Osteoblast (primary cell): ENCODE results near the gene LUC7L3. TPM values are rescaled to one million over a fixed set of nuclear protein-coding genes. Genes with fewer than 3 reads are reported as not detected.
"Not testable (repeated sequence)": the region's sequence is repeated elsewhere in the genome, so short reads cannot be mapped to it uniquely, and the experiment has no call there.

Experiments
- DNase-seq: peaks from one replicate; pipeline ENCODE4 v3.0.0; 2011; ENCODE audit warnings: low spot score, mixed read lengths; ENCODE audit not compliant: insufficient read length; ENCODE audit errors: missing footprints
- H2AFZ ChIP-seq: 2 replicates; pipeline ENCODE4 v1.6.0; 2011; ENCODE audit warnings: mild to moderate bottlenecking, low read length
- H3K27ac ChIP-seq: 2 replicates; pipeline ENCODE4 v1.5.1; 2011; ENCODE audit warnings: mild to moderate bottlenecking, low read depth, low read length, moderate library complexity
- H3K27me3 ChIP-seq: 2 replicates; pipeline ENCODE4 v1.6.0; 2012; ENCODE audit warnings: mild to moderate bottlenecking, control low read depth, inconsistent platforms, low read length, moderate library complexity; ENCODE audit not compliant: insufficient read depth
- H3K36me3 ChIP-seq: 2 replicates; pipeline ENCODE4 v1.5.1; 2011; ENCODE audit warnings: mild to moderate bottlenecking, low read length, control low read depth, moderate library complexity; ENCODE audit not compliant: insufficient read depth
- H3K4me1 ChIP-seq: 2 replicates; pipeline ENCODE4 v1.5.1; 2011; ENCODE audit warnings: mild to moderate bottlenecking, low read length, control low read depth, moderate library complexity; ENCODE audit not compliant: insufficient read depth
- H3K4me2 ChIP-seq: 2 replicates; pipeline ENCODE4 v1.6.0; 2011; ENCODE audit warnings: mild to moderate bottlenecking, low read length; ENCODE audit not compliant: insufficient read depth
- H3K4me3 ChIP-seq: fragments of 200-600 bp; sonication (generic); 3 replicates; pipeline ENCODE4 v1.5.1; 2012; ENCODE audit warnings: mild to moderate bottlenecking, low read length, inconsistent platforms; ENCODE audit not compliant: insufficient read depth
- H3K79me2 ChIP-seq: 2 replicates; pipeline ENCODE4 v1.6.0; 2012; ENCODE audit warnings: mild to moderate bottlenecking, low read length, control low read depth, inconsistent platforms; ENCODE audit not compliant: insufficient read depth
- H3K9me3 ChIP-seq: 2 replicates; pipeline ENCODE4 v1.5.1; 2011; ENCODE audit warnings: low read depth, low read length, control low read depth
- H4K20me1 ChIP-seq: 2 replicates; pipeline ENCODE4 v1.6.0; 2012; ENCODE audit warnings: mild to moderate bottlenecking, low read length, control low read depth; ENCODE audit not compliant: insufficient read depth
- CTCF ChIP-seq: IDR thresholded peaks from 2 replicates; pipeline ENCODE4 v1.5.1; 2011; ENCODE audit warnings: mild to moderate bottlenecking, low read depth, low read length, moderate library complexity; ENCODE audit errors: extremely low read depth
- total RNA-seq: library from RNA; depleted of rRNA; stranded (reverse); fragments of >200 nt; gene quantifications from 2 replicates; pipeline ENCODE4 v1.2.3, GENCODE V29; 2012

LUC7L3 gene
- total RNA-seq, 1 donor = 34.7 TPM

- Histone ChIP-seq H2AFZ (no peak overlapping the region), H3K4me2 (no peak overlapping the region), H4K20me1 (no peaks in the 10 kb centered on the region), H3K4me1 (peaks cover 10% of the 10 kb centered on the region), H3K4me3 (no peak overlapping the region), H3K36me3 (peaks cover 5% of the 10 kb centered on the region), H3K27ac (no peak overlapping the region), H3K27me3 (no peaks in the 10 kb centered on the region), H3K79me2 (no peaks in the 10 kb centered on the region), H3K9me3 (no peaks in the 10 kb centered on the region)
- TF ChIP-seq CTCF = no peak
- no peak for DNase-seq
Observed at GRCh38 chr17:50679008-50679544, 40.3 kb upstream of the LUC7L3 start.

GRCh38 chr17:50680126-50680525 is 39.3 kb upstream of the LUC7L3 start:
- Histone ChIP-seq H3K4me3 (no peak overlapping the region), H3K4me1 (peaks cover 10% of the 10 kb centered on the region), H3K27ac (no peak overlapping the region), H3K27me3 (no peaks in the 10 kb centered on the region), H3K79me2 (no peaks in the 10 kb centered on the region), H3K4me2 (no peak overlapping the region), H3K36me3 (peaks cover 5% of the 10 kb centered on the region), H4K20me1 (no peaks in the 10 kb centered on the region), H2AFZ (no peak overlapping the region), H3K9me3 (no peaks in the 10 kb centered on the region)
- TF ChIP-seq CTCF = no peak
- no peak for DNase-seq

- Histone ChIP-seq H3K4me2 (peak overlapping the region; percentile 68), H2AFZ (peak overlapping the region; percentile 89)
- not testable (repeated sequence) for H3K4me1 ChIP-seq, H3K27me3 ChIP-seq, H3K4me3 ChIP-seq, H4K20me1 ChIP-seq, DNase-seq, H3K9me3 ChIP-seq, H3K79me2 ChIP-seq, H3K27ac ChIP-seq, H3K36me3 ChIP-seq
Observed at GRCh38 chr17:50680543-50681262, 38.7 kb upstream of the LUC7L3 start.

DNA sequence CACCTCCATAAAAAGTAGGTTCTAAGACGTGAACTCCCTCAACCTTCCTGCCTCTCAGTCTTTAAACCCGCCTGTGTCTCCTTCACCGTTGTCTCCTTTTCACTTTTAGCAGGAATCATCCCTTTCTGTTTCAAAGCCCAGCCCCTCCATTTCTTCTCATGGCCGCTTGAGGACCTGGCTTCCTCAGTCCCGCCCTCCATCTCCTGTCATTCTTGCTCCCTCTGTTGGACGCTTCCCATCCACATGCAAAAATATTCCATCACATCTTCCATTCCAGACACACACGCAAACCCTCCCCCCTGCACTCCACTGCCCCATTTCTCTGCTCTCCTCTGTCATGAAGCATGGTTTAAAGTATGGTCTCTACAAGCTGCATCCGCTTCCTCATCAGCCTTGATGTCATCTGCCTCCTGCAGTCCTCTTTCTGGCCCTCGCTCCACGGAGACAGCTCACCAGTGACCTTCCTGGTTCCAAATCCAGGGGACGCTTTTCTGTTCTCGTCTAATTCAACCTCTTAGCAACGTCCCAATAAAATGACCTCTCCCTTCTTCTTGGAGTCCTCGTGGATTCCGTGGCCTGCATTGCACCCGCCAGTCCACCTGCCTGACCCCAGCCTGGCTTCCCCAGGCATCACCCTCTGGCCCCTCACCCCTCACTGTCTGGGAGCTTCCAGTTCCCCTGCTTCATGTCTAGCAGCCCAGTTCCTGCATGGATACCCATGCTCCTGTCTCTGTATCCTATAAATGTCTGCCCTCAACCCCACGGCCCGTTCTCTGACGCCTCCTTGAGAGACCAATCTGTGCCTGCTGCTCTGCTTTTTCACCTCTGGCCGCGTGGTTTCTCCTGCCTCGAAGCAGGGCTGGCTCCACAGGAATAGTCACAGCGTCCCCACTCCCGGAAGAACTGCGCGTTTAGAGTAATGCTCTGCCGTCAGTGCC is 37.9 kb upstream of the LUC7L3 start:
- Histone ChIP-seq H3K36me3 (peaks cover 5% of the 10 kb centered on the region), H3K4me2 (peak overlapping the region; percentile 68), H3K4me3 (no peak overlapping the region), H2AFZ (peak overlapping the region; percentile 89), H3K27me3 (no peaks in the 10 kb centered on the region), H3K9me3 (no peaks in the 10 kb centered on the region), H3K4me1 (peaks cover 15% of the 10 kb centered on the region), H3K27ac (no peak overlapping the region), H4K20me1 (no peaks in the 10 kb centered on the region), H3K79me2 (no peaks in the 10 kb centered on the region)
- DNase-seq = peak; percentile 96
- peak; percentile 75 for TF ChIP-seq CTCF
